Neuronal stem cell (in vitro differentiated cells): ENCODE measurements around the gene C19orf25.

ENCODE experiments used
- DNase-seq: peaks from one replicate; pipeline ENCODE4 v3.0.0-alpha.2; 2013; ENCODE audit warnings: low spot score
- H2AFZ ChIP-seq: one replicate; pipeline ENCODE4 v1.6.1; 2013; ENCODE audit warnings: mild to moderate bottlenecking, low read length, inconsistent platforms
- H2AK5ac ChIP-seq: 2 replicates; pipeline ENCODE4 v1.6.1; 2013; ENCODE audit warnings: low read depth, mild to moderate bottlenecking, inconsistent platforms, low read length, moderate library complexity, mixed read lengths
- H2BK120ac ChIP-seq: 2 replicates; pipeline ENCODE4 v1.6.1; 2013; ENCODE audit warnings: low read depth, mild to moderate bottlenecking, inconsistent platforms, low read length, moderate library complexity, mixed read lengths
- H2BK12ac ChIP-seq: one replicate; pipeline ENCODE4 v1.6.1; 2013; ENCODE audit warnings: low read length, inconsistent platforms
- H2BK15ac ChIP-seq: 2 replicates; pipeline ENCODE4 v1.6.1; 2013; ENCODE audit warnings: mild to moderate bottlenecking, low read length, inconsistent platforms, mixed read lengths
- H2BK5ac ChIP-seq: one replicate; pipeline ENCODE4 v1.6.1; 2013; ENCODE audit warnings: inconsistent platforms, mild to moderate bottlenecking, low read length, moderate library complexity
- H3K14ac ChIP-seq: one replicate; pipeline ENCODE4 v1.6.1; 2013; ENCODE audit warnings: low read length, inconsistent platforms
- H3K18ac ChIP-seq: 2 replicates; pipeline ENCODE4 v1.6.1; 2013; ENCODE audit warnings: low read length, inconsistent platforms
- H3K23ac ChIP-seq: 2 replicates; pipeline ENCODE4 v1.6.1; 2013; ENCODE audit warnings: low read depth, mild to moderate bottlenecking, mixed read lengths, low read length, inconsistent platforms; ENCODE audit not compliant: poor library complexity
- H3K27ac ChIP-seq: replicated peaks from 3 replicates; pipeline ENCODE4 v1.5.1; 2013; ENCODE audit warnings: low read length, inconsistent platforms
- H3K27me3 ChIP-seq, 3 experiments: 2 replicates each; pipeline ENCODE4 v1.6.1; 2013; ENCODE audit warnings: low read length in 3 of 3, mild to moderate bottlenecking in 2 of 3, inconsistent platforms in 1 of 3, low read depth in 1 of 3, mixed read lengths in 1 of 3, moderate library complexity in 1 of 3; ENCODE audit not compliant: control insufficient read depth in 3 of 3, insufficient read depth in 3 of 3
- H3K36me3 ChIP-seq, 2 donors: replicated peaks in 1 of 2; 2 replicates each; pipeline ENCODE4 v1.6.1; 2013; ENCODE audit warnings: low read length in 2 of 2; ENCODE audit not compliant: control insufficient read depth in 2 of 2, insufficient read depth in 2 of 2
- H3K4ac ChIP-seq: 2 replicates; pipeline ENCODE4 v1.6.1; 2013; ENCODE audit warnings: inconsistent platforms, mild to moderate bottlenecking, low read length, moderate library complexity
- H3K4me1 ChIP-seq, 2 donors: 1 replicate in 1 of 2; 2 replicates in 1 of 2; pipeline ENCODE4 v1.6.1; 2013; ENCODE audit warnings: low read length in 2 of 2, low read depth in 1 of 2; ENCODE audit not compliant: control insufficient read depth in 2 of 2, insufficient read depth in 1 of 2
- H3K4me2 ChIP-seq: one replicate; pipeline ENCODE4 v1.6.1; 2013; ENCODE audit warnings: mild to moderate bottlenecking, low read length, inconsistent platforms; ENCODE audit not compliant: insufficient read depth, poor library complexity, severe bottlenecking
- H3K4me3 ChIP-seq, 2 donors: 2 replicates each; pipeline ENCODE4 v1.5.1; 2013; ENCODE audit warnings: low read length in 2 of 2, mild to moderate bottlenecking in 2 of 2, inconsistent platforms in 1 of 2, moderate library complexity in 1 of 2
- H3K79me1 ChIP-seq: one replicate; pipeline ENCODE4 v1.6.1; 2013; ENCODE audit warnings: low read depth, mild to moderate bottlenecking, inconsistent platforms, low read length, moderate library complexity
- H3K9ac ChIP-seq: one replicate; pipeline ENCODE4 v1.6.1; 2013; ENCODE audit warnings: mild to moderate bottlenecking, low read depth, low read length, inconsistent platforms; ENCODE audit not compliant: poor library complexity
- H3K9me3 ChIP-seq, 2 donors: replicated peaks in 1 of 2; 2 replicates each; pipeline versions ENCODE3 to v1.6.1; 2013; ENCODE audit warnings: low read length in 2 of 2, mild to moderate bottlenecking in 2 of 2, inconsistent platforms in 1 of 2, low read depth in 1 of 2, mixed read lengths in 1 of 2, moderate library complexity in 1 of 2; ENCODE audit not compliant: control insufficient read depth in 2 of 2, insufficient read depth in 1 of 2
- H4K8ac ChIP-seq: one replicate; pipeline ENCODE4 v1.6.1; 2013; ENCODE audit warnings: low read depth, mild to moderate bottlenecking, inconsistent platforms, low read length, moderate library complexity
- H4K91ac ChIP-seq: one replicate; pipeline ENCODE4 v1.6.1; 2013; ENCODE audit warnings: low read length, low read depth, mild to moderate bottlenecking, inconsistent platforms; ENCODE audit not compliant: poor library complexity
- WGBS, 2 donors: extraction: QIAGEN DNeasy Blood & Tissue Kit; methylation state at CpG; one replicate each; pipeline ENCODE4 v1.1.7; 2013; ENCODE audit warnings: missing lambda C conversion rate in 2 of 2, mixed read lengths in 1 of 2; ENCODE audit not compliant: insufficient read length in 2 of 2, insufficient replicate concordance in 1 of 2; ENCODE audit errors: extremely low coverage in 2 of 2; 5-methylcytosine and 5-hydroxymethylcytosine counted together

Gene C19orf25

GRCh38 chr19:1492474-1493006, 13.5 kb upstream of the C19orf25 start:
- Histone ChIP-seq H3K4ac (no peak overlapping the region), H3K4me3 (no peak overlapping the region), H2BK15ac (no peak overlapping the region), H2BK120ac (no peak overlapping the region), H3K4me2 (no peak overlapping the region), H2AK5ac (peak overlapping the region; percentile 54), H4K8ac (no peak overlapping the region), H2BK12ac (no peak overlapping the region), H3K18ac (no peak overlapping the region), H3K9me3 (no peaks in the 10 kb centered on the region), H3K27me3 (peaks cover 3 to 18% (median 14%) of the 10 kb centered on the region in 3 experiments), H3K23ac (no peak overlapping the region), H3K14ac (no peak overlapping the region), H2AFZ (no peak overlapping the region), H4K91ac (no peak overlapping the region), H3K36me3 (no peaks in the 10 kb centered on the region), H3K79me1 (peaks cover 2% of the 10 kb centered on the region), H2BK5ac (no peak overlapping the region), H3K9ac (no peak overlapping the region), H3K4me1 (peaks cover 19 to 23% of the 10 kb centered on the region in 2 donors), H3K27ac (no peak overlapping the region)
- no peak for DNase-seq
- WGBS, 2 donors: no CpG with 5 or more reads among the region's 10 CpGs

- H3K18ac ChIP-seq: peak overlapping the region; percentile 99
- H2AFZ ChIP-seq: peak overlapping the region; percentile 95
- H2BK12ac ChIP-seq: peak overlapping the region; percentile 84
- WGBS, 2 donors: no CpG with 5 or more reads among the region's 12 CpGs
- peak overlapping the region; percentile 67 for H2BK120ac ChIP-seq
- H3K36me3 ChIP-seq: no peaks in the 10 kb centered on the region
- peak overlapping the region; percentile 100 for H3K23ac ChIP-seq
- peak overlapping the region; percentile 100 for H3K4me2 ChIP-seq
- peaks cover 3 to 18% (median 14%) of the 10 kb centered on the region in 3 experiments for H3K27me3 ChIP-seq
- H4K8ac ChIP-seq: no peak overlapping the region
- peak overlapping the region; percentile 82 for H2BK5ac ChIP-seq
- peak overlapping the region; percentile 73 to 83 for H3K4me3 ChIP-seq
- peaks cover 2% of the 10 kb centered on the region for H3K79me1 ChIP-seq
- H3K27ac ChIP-seq: no peak overlapping the region
- no peak overlapping the region for H3K9ac ChIP-seq
- peak overlapping the region; percentile 94 for H2AK5ac ChIP-seq
- H3K4me1 ChIP-seq: peaks cover 18 to 23% of the 10 kb centered on the region in 2 donors
- H4K91ac ChIP-seq: no peak overlapping the region
- H3K14ac ChIP-seq: no peak overlapping the region
- H2BK15ac ChIP-seq: peak overlapping the region; percentile 100
- H3K4ac ChIP-seq: no peak overlapping the region
- H3K9me3 ChIP-seq: no peaks in the 10 kb centered on the region
- DNase-seq: no peak
These were observed 12.8 kb upstream of the C19orf25 start for GRCh38 chr19:1491849-1492170.

DNA sequence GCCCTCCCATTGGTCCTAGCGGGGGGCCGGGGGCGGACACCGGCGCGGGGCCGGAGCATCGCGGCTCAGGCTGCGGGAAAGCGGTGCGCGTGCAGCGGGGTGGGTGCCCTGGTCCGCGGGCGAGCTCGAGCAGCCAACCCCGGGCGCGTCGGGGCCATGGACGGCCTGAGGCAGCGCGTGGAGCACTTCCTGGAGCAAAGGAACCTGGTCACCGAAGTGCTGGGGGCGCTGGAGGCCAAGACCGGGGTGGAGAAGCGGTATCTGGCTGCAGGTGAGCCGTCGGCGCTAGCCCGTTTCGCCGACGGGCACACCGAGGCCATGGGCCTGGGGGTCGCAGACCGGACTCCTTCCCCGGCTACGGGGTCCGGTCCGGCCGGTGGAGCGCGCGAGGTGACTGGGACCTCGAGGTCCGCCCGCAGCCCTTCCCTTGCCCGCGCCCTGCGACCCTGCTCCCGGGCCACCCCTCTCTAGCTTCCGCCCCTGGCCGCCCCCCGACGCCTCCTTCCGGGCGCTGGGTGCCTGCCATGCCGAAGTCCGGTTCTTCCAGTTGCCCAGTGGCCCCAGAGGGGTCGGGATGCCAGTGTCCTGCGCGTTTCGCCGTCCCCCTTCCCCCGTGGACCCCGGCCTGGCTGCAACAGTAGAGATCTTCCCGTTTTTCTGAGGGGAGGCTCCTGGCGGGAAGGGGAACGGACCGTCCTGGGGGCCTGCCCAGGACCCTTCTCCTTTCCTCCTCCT, 12.3 kb upstream of the C19orf25 start, which contains the start of gene REEP6:
TSS of gene REEP6 (plus strand) at position 68 of the 735 bp plus-strand sequence. CDS start at position 157, 89 bp downstream.
- Histone ChIP-seq H2BK5ac (peak within 1 kb of the TSS; percentile 82), H3K27ac (peak within 1 kb of the TSS; percentile 76), H3K4me2 (peak within 1 kb of the TSS; percentile 100), H3K9ac (peak within 1 kb of the TSS; percentile 91), H2AFZ (peak within 1 kb of the TSS; percentile 96), H2BK12ac (peak within 1 kb of the TSS; percentile 84), H3K18ac (peak within 1 kb of the TSS; percentile 99), H2AK5ac (peak within 1 kb of the TSS; percentile 94), H3K4ac (peak within 1 kb of the TSS; percentile 23), H3K27me3 (peaks cover 3 to 18% (median 14%) of the 10 kb centered on the region in 3 experiments), H3K23ac (peak within 1 kb of the TSS; percentile 100), H2BK120ac (peak within 1 kb of the TSS; percentile 67), H2BK15ac (peak within 1 kb of the TSS; percentile 100), H3K14ac (peak within 1 kb of the TSS; percentile 98), H3K4me3 (peak within 1 kb of the TSS; percentile 73 to 83), H4K8ac (no peak within 1 kb of the TSS), H3K4me1 (peaks cover 15 to 23% of the 10 kb centered on the region in 2 donors), H3K9me3 (no peaks in the 10 kb centered on the region), H4K91ac (peak within 1 kb of the TSS; percentile 43), H3K36me3 (no peaks in the 10 kb centered on the region), H3K79me1 (peaks cover 2% of the 10 kb centered on the region)
- WGBS, 2 donors: no CpG with 5 or more reads among the region's 73 CpGs
- DNase-seq: no peak
